NCI-H146 (cell line): ENCODE measurements around the gene RIPK4.

Experiments used
- DNase-seq: peaks from one replicate; lab custom pipeline; 2025; lab: John Stamatoyannopoulos, UW

Gene RIPK4

GRCh38 chr21:41691205-41692184 is 75.4 kb downstream of the RIPK4 start:
- DNase-seq, result no peak
